Rectal smooth muscle tissue (tissue), 1 donor: ENCODE data around the gene PLEKHA6.
A peak's percentile ranks its signal among the peaks of the same experiment; 100 is the strongest.

Experiments
- H3K27ac ChIP-seq: one replicate; pipeline ENCODE4 v1.7.0; 2013; ENCODE audit warnings: low read depth, low read length, inconsistent platforms
- H3K27me3 ChIP-seq: one replicate; pipeline ENCODE4 v1.7.0; 2013; ENCODE audit warnings: low read length; ENCODE audit not compliant: control insufficient read depth, insufficient read depth
- H3K36me3 ChIP-seq: one replicate; pipeline ENCODE4 v1.7.0; 2013; ENCODE audit warnings: low read length; ENCODE audit not compliant: control insufficient read depth, insufficient read depth
- H3K4me1 ChIP-seq: one replicate; pipeline ENCODE4 v1.7.0; 2013; ENCODE audit warnings: low read length; ENCODE audit not compliant: control insufficient read depth, insufficient read depth
- H3K4me3 ChIP-seq: one replicate; pipeline ENCODE4 v1.7.0; 2013; ENCODE audit warnings: low read length
- H3K9ac ChIP-seq: one replicate; pipeline ENCODE4 v1.7.0; 2013; ENCODE audit warnings: low read length

PLEKHA6 gene

GRCh38 chr1:204360314-204360713 is 585 bp upstream of the PLEKHA6 start:
- Histone ChIP-seq H3K9ac (no peak overlapping the region), H3K4me1 (peaks cover 4% of the 10 kb centered on the region), H3K27ac (no peak overlapping the region), H3K4me3 (no peak overlapping the region), H3K36me3 (no peaks in the 10 kb centered on the region), H3K27me3 (peaks cover 6% of the 10 kb centered on the region)

GRCh38 chr1:204359131-204359473 is 627 bp downstream of the PLEKHA6 start:
- H3K4me3 ChIP-seq = no peak overlapping the region

GRCh38 chr1:204358605-204359004 is 1.1 kb downstream of the PLEKHA6 start:
- Histone ChIP-seq H3K9ac (no peak overlapping the region), H3K27me3 (peaks cover 6% of the 10 kb centered on the region), H3K4me3 (no peak overlapping the region), H3K36me3 (no peaks in the 10 kb centered on the region), H3K27ac (no peak overlapping the region), H3K4me1 (peaks cover 4% of the 10 kb centered on the region)

More at GRCh38 chr1:204359131-204359473, 627 bp downstream of the PLEKHA6 start:
- H3K27me3 ChIP-seq = peaks cover 6% of the 10 kb centered on the region
- no peaks in the 10 kb centered on the region for H3K36me3 ChIP-seq
- peaks cover 4% of the 10 kb centered on the region for H3K4me1 ChIP-seq
- H3K9ac ChIP-seq = no peak overlapping the region
- H3K27ac ChIP-seq = no peak overlapping the region

GRCh38 chr1:204357551-204358490 is 1.9 kb downstream of the PLEKHA6 start:
- no peak overlapping the region for H3K9ac ChIP-seq
- H3K4me3 ChIP-seq = no peak overlapping the region
- H3K27me3 ChIP-seq = peaks cover 6% of the 10 kb centered on the region
- H3K4me1 ChIP-seq = no peaks in the 10 kb centered on the region
- no peak overlapping the region for H3K27ac ChIP-seq
- H3K36me3 ChIP-seq = no peaks in the 10 kb centered on the region

GRCh38 chr1:204356997-204357396 is 2.7 kb downstream of the PLEKHA6 start:
- H3K27ac ChIP-seq = no peak overlapping the region
- H3K27me3 ChIP-seq = peaks cover 3% of the 10 kb centered on the region
- no peaks in the 10 kb centered on the region for H3K4me1 ChIP-seq
- no peaks in the 10 kb centered on the region for H3K36me3 ChIP-seq
- no peak overlapping the region for H3K4me3 ChIP-seq
- no peak overlapping the region for H3K9ac ChIP-seq

- no peak overlapping the region for H3K27ac ChIP-seq
- H3K36me3 ChIP-seq = no peaks in the 10 kb centered on the region
- no peak overlapping the region for H3K4me3 ChIP-seq
Measured at GRCh38 chr1:204355913-204356312, 3.8 kb downstream of the PLEKHA6 start.

GRCh38 chr1:204354579-204354978 is 5.2 kb downstream of the PLEKHA6 start:
- H3K9ac ChIP-seq = no peak overlapping the region
- peaks cover 3% of the 10 kb centered on the region for H3K27me3 ChIP-seq
- no peaks in the 10 kb centered on the region for H3K36me3 ChIP-seq
- H3K4me3 ChIP-seq = no peak overlapping the region
- no peaks in the 10 kb centered on the region for H3K4me1 ChIP-seq
- H3K27ac ChIP-seq = no peak overlapping the region

More at GRCh38 chr1:204355913-204356312, 3.8 kb downstream of the PLEKHA6 start:
- H3K4me1 ChIP-seq = no peaks in the 10 kb centered on the region
- H3K27me3 ChIP-seq = peaks cover 3% of the 10 kb centered on the region
- no peak overlapping the region for H3K9ac ChIP-seq

- peaks cover 3% of the 10 kb centered on the region for H3K27me3 ChIP-seq
- no peak overlapping the region for H3K27ac ChIP-seq
- no peaks in the 10 kb centered on the region for H3K36me3 ChIP-seq
- H3K4me3 ChIP-seq = no peak overlapping the region
- no peaks in the 10 kb centered on the region for H3K4me1 ChIP-seq
- H3K9ac ChIP-seq = no peak overlapping the region
Measured at GRCh38 chr1:204353213-204353910, 6.4 kb downstream of the PLEKHA6 start.

GRCh38 chr1:204350857-204351573 is 8.7 kb downstream of the PLEKHA6 start:
- H3K27ac ChIP-seq = no peak overlapping the region
- H3K36me3 ChIP-seq = no peaks in the 10 kb centered on the region
- peak overlapping the region; percentile 22 for H3K4me3 ChIP-seq
- H3K9ac ChIP-seq = no peak overlapping the region
- no peaks in the 10 kb centered on the region for H3K4me1 ChIP-seq
- peaks cover 3% of the 10 kb centered on the region for H3K27me3 ChIP-seq

- H3K4me1 ChIP-seq = no peaks in the 10 kb centered on the region
- peaks cover 3% of the 10 kb centered on the region for H3K27me3 ChIP-seq
- no peak overlapping the region for H3K27ac ChIP-seq
- H3K4me3 ChIP-seq = no peak overlapping the region
- no peak overlapping the region for H3K9ac ChIP-seq
- no peaks in the 10 kb centered on the region for H3K36me3 ChIP-seq
Measured at GRCh38 chr1:204350312-204350711, 9.4 kb downstream of the PLEKHA6 start.

- no peaks in the 10 kb centered on the region for H3K36me3 ChIP-seq
- no peak overlapping the region for H3K9ac ChIP-seq
- no peaks in the 10 kb centered on the region for H3K4me1 ChIP-seq
- H3K27me3 ChIP-seq = peaks cover 3% of the 10 kb centered on the region
- no peak overlapping the region for H3K27ac ChIP-seq
- H3K4me3 ChIP-seq = no peak overlapping the region
Measured at GRCh38 chr1:204349602-204350001, 10.1 kb downstream of the PLEKHA6 start.

GRCh38 chr1:204348722-204349121 is 11.0 kb downstream of the PLEKHA6 start:
- Histone ChIP-seq H3K27ac (peak overlapping the region; percentile 38), H3K9ac (no peak overlapping the region)

More at GRCh38 chr1:204348722-204349121, 11.0 kb downstream of the PLEKHA6 start:
- Histone ChIP-seq H3K27me3 (peaks cover 3% of the 10 kb centered on the region), H3K36me3 (no peaks in the 10 kb centered on the region), H3K4me1 (no peaks in the 10 kb centered on the region), H3K4me3 (no peak overlapping the region)
